Neural progenitor cell (in vitro differentiated cells): Measurements from ENCODE around the gene SYNDIG1. TPM values are rescaled to one million over a fixed set of nuclear protein-coding genes. Genes with fewer than 3 reads are reported as not detected.

ENCODE experiments used
- DNase-seq: peaks from one replicate; pipeline ENCODE4 v3.0.0-alpha.2; 2016; ENCODE audit warnings: low spot score
- H2AFZ ChIP-seq: fragments of 200-600 bp; sonication (generic); replicated peaks from 2 replicates; pipeline ENCODE4 v1.6.1; 2016; ENCODE audit warnings: antibody characterized with exemption
- H3F3A ChIP-seq: fragments of 200-600 bp; sonication (generic); 2 replicates; pipeline ENCODE4 v1.6.1; 2016; ENCODE audit warnings: antibody characterized with exemption, low read depth
- H3K27ac ChIP-seq: fragments of 200-600 bp; sonication (generic); 2 replicates; pipeline ENCODE4 v1.5.1; 2016; ENCODE audit warnings: mild to moderate bottlenecking
- H3K27me3 ChIP-seq: fragments of 200-600 bp; sonication (generic); 2 replicates; pipeline ENCODE4 v1.6.1; 2016; ENCODE audit warnings: mild to moderate bottlenecking, moderate library complexity
- H3K36me3 ChIP-seq: fragments of 200-600 bp; sonication (generic); 2 replicates; pipeline ENCODE4 v1.5.1; 2016
- H3K4me1 ChIP-seq: fragments of 200-600 bp; sonication (generic); 2 replicates; pipeline ENCODE4 v1.6.1; 2016; ENCODE audit warnings: mixed run types
- H3K4me2 ChIP-seq: fragments of 200-600 bp; sonication (generic); 2 replicates; pipeline ENCODE4 v1.6.1; 2016
- H3K4me3 ChIP-seq: fragments of 200-600 bp; sonication (generic); 2 replicates; pipeline ENCODE4 v1.5.1; 2016
- H3K79me2 ChIP-seq: fragments of 200-600 bp; sonication (generic); 2 replicates; pipeline ENCODE4 v1.6.1; 2016; ENCODE audit warnings: low read depth
- H3K9ac ChIP-seq: fragments of 200-600 bp; sonication (generic); 2 replicates; pipeline ENCODE4 v1.6.1; 2016
- H3K9me3 ChIP-seq: fragments of 200-600 bp; sonication (generic); 2 replicates; pipeline ENCODE4 v1.5.1; 2016; ENCODE audit warnings: low read depth
- H4K20me1 ChIP-seq: fragments of 200-600 bp; sonication (generic); 2 replicates; pipeline ENCODE4 v1.6.1; 2016; ENCODE audit warnings: low read depth
- H3K27ac Mint-ChIP-seq: 3 replicates; pipeline ENCODE4 v1.8.0; 2021; ENCODE audit warnings: mixed read lengths
- H3K27me3 Mint-ChIP-seq: 2 replicates; pipeline ENCODE4 v1.8.0; 2022; ENCODE audit warnings: low read depth, mild to moderate bottlenecking, inconsistent platforms, moderate library complexity, mixed read lengths; ENCODE audit not compliant: insufficient read depth
- H3K36me3 Mint-ChIP-seq: 3 replicates; pipeline ENCODE4 v1.8.0; 2021; ENCODE audit warnings: mixed read lengths
- H3K4me1 Mint-ChIP-seq: 3 replicates; pipeline ENCODE4 v1.8.0; 2021; ENCODE audit warnings: mixed read lengths
- H3K4me3 Mint-ChIP-seq: 3 replicates; pipeline ENCODE4 v1.8.0; 2021; ENCODE audit warnings: mild to moderate bottlenecking, moderate library complexity, mixed read lengths
- H3K9me3 Mint-ChIP-seq: 3 replicates; pipeline ENCODE4 v1.8.0; 2020; ENCODE audit warnings: mixed read lengths
- EZH2 ChIP-seq: fragments of 200-600 bp; sonication (generic); IDR thresholded peaks from 2 replicates; pipeline ENCODE4 v1.6.1; 2017; ENCODE audit warnings: antibody characterized with exemption, mild to moderate bottlenecking, moderate library complexity
- EZH2phosphoT487 ChIP-seq: fragments of 200-600 bp; sonication (generic); IDR thresholded peaks from 2 replicates; pipeline ENCODE4 v1.6.1; 2017; ENCODE audit warnings: antibody characterized with exemption
- total RNA-seq: library from RNA; depleted of rRNA; stranded (reverse); fragments of >200 nt; gene quantifications from 2 replicates; pipeline ENCODE4 v1.2.3, GENCODE V29; 2015; ENCODE audit warnings: low replicate concordance
- TF ChIP-seq, protein P1 (sequence below): fragments of 200-600 bp; sonication (generic); IDR thresholded peaks from 2 replicates; pipeline ENCODE4 v1.5.1; 2017; ENCODE audit warnings: antibody characterized with exemption, mild to moderate bottlenecking

The SYNDIG1 gene
- total RNA-seq, 1 donor from 2014 or later: 1.0 TPM

DNA sequence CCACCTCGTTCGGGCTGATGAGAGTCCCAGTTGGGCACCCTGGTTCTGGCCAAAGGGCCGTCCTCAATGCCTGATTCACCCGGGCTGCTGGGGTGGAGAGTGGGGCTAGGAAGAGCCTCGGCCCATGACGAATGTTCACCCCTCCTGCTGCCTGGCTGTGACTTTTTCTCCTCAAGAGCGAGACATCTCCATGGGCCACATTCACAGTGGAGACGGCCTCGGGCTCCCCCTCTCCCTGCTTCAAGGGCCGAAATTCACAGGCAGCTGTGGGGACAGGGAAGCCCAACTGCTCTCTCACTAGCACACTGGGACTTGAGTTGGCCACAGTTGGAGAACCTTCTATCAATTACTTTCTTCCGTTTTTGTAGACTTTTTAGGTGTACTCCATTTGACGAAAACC is 138.0 kb downstream of the SYNDIG1 start:
- no peak overlapping the region for H3K4me3 ChIP-seq
- no peaks in the 10 kb centered on the region for H3K9me3 ChIP-seq
- H3K27me3 ChIP-seq: no peaks in the 10 kb centered on the region
- no peak for DNase-seq
- H3K4me1 Mint-ChIP-seq: peaks cover 20% of the 10 kb centered on the region
- H3K27me3 Mint-ChIP-seq: peaks cover 4% of the 10 kb centered on the region
- H3K9me3 Mint-ChIP-seq: peaks cover 5% of the 10 kb centered on the region
- no peak overlapping the region for H2AFZ ChIP-seq
- no peak overlapping the region for H3K9ac ChIP-seq
- no peaks in the 10 kb centered on the region for H3K79me2 ChIP-seq
- H3K36me3 Mint-ChIP-seq: no peaks in the 10 kb centered on the region
- peaks cover 6% of the 10 kb centered on the region for H3K4me1 ChIP-seq
- H4K20me1 ChIP-seq: no peaks in the 10 kb centered on the region
- no peaks in the 10 kb centered on the region for H3F3A ChIP-seq
- H3K36me3 ChIP-seq: no peaks in the 10 kb centered on the region
- TF ChIP-seq EZH2 (no peak), EZH2phosphoT487 (no peak)
- TF ChIP-seq, protein P1, sequence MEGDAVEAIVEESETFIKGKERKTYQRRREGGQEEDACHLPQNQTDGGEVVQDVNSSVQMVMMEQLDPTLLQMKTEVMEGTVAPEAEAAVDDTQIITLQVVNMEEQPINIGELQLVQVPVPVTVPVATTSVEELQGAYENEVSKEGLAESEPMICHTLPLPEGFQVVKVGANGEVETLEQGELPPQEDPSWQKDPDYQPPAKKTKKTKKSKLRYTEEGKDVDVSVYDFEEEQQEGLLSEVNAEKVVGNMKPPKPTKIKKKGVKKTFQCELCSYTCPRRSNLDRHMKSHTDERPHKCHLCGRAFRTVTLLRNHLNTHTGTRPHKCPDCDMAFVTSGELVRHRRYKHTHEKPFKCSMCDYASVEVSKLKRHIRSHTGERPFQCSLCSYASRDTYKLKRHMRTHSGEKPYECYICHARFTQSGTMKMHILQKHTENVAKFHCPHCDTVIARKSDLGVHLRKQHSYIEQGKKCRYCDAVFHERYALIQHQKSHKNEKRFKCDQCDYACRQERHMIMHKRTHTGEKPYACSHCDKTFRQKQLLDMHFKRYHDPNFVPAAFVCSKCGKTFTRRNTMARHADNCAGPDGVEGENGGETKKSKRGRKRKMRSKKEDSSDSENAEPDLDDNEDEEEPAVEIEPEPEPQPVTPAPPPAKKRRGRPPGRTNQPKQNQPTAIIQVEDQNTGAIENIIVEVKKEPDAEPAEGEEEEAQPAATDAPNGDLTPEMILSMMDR: no peak
- H3K4me2 ChIP-seq: no peak overlapping the region
- H3K27ac ChIP-seq: no peak overlapping the region
- H3K27ac Mint-ChIP-seq: no peak overlapping the region
- no peak overlapping the region for H3K4me3 Mint-ChIP-seq

DNA sequence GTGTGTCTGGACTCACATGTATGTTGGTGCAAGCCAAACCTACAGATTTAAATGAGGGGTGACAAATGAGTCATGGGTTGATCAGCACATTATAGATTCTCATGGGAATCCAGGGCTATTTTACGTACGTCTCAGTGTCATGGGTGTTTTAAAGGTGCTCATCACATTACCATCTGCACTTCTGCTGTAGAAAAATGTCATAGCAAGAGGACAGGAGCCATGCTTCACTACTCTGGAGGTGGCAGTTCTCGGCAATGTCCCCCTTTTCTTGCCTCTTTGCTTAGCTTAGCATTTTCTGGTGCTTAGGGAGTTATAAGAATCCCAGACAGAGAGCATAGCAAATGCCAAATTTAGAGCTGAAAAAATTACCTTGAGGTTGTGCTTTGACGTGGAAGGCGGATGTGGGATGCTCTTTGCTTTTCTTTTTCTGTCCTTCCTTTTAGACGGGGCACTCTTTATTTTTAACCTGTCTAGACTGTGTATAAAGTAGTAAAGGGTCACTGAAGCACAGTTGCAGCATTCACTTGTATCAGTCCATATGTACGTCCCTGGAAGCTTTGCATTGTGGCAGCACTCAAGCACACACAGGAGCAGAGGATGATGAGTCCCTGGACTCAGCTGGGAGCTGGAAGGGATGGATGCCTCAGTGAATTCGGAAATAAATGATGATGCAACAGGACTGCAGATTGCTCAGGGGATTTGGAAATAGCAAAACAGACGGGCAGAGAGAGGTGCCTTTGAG is 139.7 kb downstream of the SYNDIG1 start:
- Mint-ChIP-seq H3K27ac (no peak overlapping the region), H3K36me3 (no peaks in the 10 kb centered on the region), H3K9me3 (peaks cover 7% of the 10 kb centered on the region), H3K27me3 (peaks cover 12% of the 10 kb centered on the region), H3K4me1 (peaks cover 20% of the 10 kb centered on the region), H3K4me3 (no peak overlapping the region)
- Histone ChIP-seq H2AFZ (no peak overlapping the region), H3K27ac (no peak overlapping the region), H3F3A (no peaks in the 10 kb centered on the region), H3K9ac (no peak overlapping the region), H3K4me2 (no peak overlapping the region), H3K4me1 (peaks cover 6% of the 10 kb centered on the region), H3K4me3 (no peak overlapping the region), H3K9me3 (no peaks in the 10 kb centered on the region), H4K20me1 (no peaks in the 10 kb centered on the region), H3K27me3 (no peaks in the 10 kb centered on the region), H3K79me2 (no peaks in the 10 kb centered on the region), H3K36me3 (no peaks in the 10 kb centered on the region)
- no peak for DNase-seq
- TF ChIP-seq, protein P1: no peak
- TF ChIP-seq EZH2phosphoT487: no peak
- TF ChIP-seq EZH2: no peak

DNA sequence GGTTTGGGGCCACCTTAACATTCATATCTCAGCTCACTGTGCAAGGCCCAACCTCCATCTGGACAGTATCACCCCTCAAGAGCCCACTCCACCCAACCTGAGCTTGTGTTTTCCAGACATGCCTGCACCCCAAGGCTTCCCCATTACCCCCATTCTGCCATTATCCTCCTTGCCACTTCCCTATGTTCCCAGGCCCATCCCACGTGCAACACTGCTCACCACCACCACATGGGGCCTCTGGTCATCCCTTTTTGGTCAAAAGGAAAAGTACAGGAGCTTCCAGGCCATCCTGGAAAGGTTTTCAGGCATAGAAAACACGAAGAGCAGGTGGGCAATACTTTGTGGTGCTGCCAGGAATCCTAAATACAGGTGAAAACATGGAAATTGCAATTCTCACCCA is 140.3 kb downstream of the SYNDIG1 start:
- peaks cover 13% of the 10 kb centered on the region for H3K27me3 Mint-ChIP-seq
- Histone ChIP-seq H3K9ac (no peak overlapping the region), H3K9me3 (no peaks in the 10 kb centered on the region)

More for the DNA sequence above, 140.3 kb downstream of the SYNDIG1 start:
- no peak overlapping the region for H3K4me3 ChIP-seq
- Mint-ChIP-seq H3K4me1 (peaks cover 20% of the 10 kb centered on the region), H3K27ac (no peak overlapping the region), H3K36me3 (no peaks in the 10 kb centered on the region), H3K9me3 (peaks cover 7% of the 10 kb centered on the region), H3K4me3 (no peak overlapping the region)
- H3K27ac ChIP-seq: no peak overlapping the region
- no peaks in the 10 kb centered on the region for H3F3A ChIP-seq
- H3K4me2 ChIP-seq: no peak overlapping the region
- DNase-seq: no peak
- H3K27me3 ChIP-seq: no peaks in the 10 kb centered on the region
- TF ChIP-seq, protein P1: no peak
- TF ChIP-seq EZH2phosphoT487: no peak
- TF ChIP-seq EZH2: no peak
- no peaks in the 10 kb centered on the region for H3K36me3 ChIP-seq
- H3K79me2 ChIP-seq: no peaks in the 10 kb centered on the region
- peaks cover 6% of the 10 kb centered on the region for H3K4me1 ChIP-seq
- no peaks in the 10 kb centered on the region for H4K20me1 ChIP-seq
- no peak overlapping the region for H2AFZ ChIP-seq
